ENCODE results near the gene DGCR6L.
"Not testable (repeated sequence)": the region's sequence is repeated elsewhere in the genome, so short reads cannot be mapped to it uniquely, and the experiment has no call there.

The DGCR6L gene

GRCh38 chr22:20282901-20283673, 36.8 kb downstream of the DGCR6L start:
- no peak overlapping the region for H3K4me3 ChIP-seq (ENCODE audit: low read depth in 1 of 5, low read length in 5 of 5)

DNA sequence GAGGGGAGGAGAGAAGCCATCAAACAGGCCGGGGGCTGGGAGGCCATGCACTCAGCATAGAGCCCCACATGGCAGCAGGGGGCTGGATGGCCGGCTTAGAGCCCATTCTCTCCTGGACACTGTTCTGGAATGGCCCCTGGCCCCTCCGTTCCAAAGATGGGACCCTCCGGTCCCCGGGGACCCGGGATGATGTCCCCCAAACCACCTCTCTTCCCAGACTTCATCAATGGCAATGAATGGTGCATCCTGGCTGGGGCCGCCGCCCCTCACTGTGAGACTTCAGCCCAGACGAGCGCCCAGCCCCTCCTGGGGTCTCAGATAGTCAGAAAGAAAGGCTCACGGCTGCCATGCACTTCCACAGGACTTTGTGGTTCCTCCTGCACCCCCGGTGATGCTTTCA, 38.0 kb downstream of the DGCR6L start:
- H3K4me3 ChIP-seq (ENCODE audit: low read depth in 1 of 5, low read length in 5 of 5) = no peak overlapping the region
- H3K36me3 ChIP-seq (ENCODE audit: control insufficient read depth in 5 of 5, insufficient read depth in 5 of 5, low read length in 5 of 5) = no peaks in the 10 kb centered on the region
- no peak overlapping the region for H3K27ac ChIP-seq (ENCODE audit: low read depth, low read length)
- no peaks in the 10 kb centered on the region for H3K4me1 ChIP-seq (ENCODE audit: control insufficient read depth in 5 of 5, insufficient read depth in 5 of 5, low read length in 5 of 5)
- no peaks in the 10 kb centered on the region for H3K9me3 ChIP-seq (ENCODE audit: control insufficient read depth in 5 of 5, low read length in 5 of 5)
- H3K27me3 ChIP-seq (ENCODE audit: control insufficient read depth in 5 of 5, insufficient read depth in 4 of 5, low read length in 5 of 5) = peaks cover 0 to 5% (median 0%) of the 10 kb centered on the region in 5 donors
- no peak overlapping the region for H3K9ac ChIP-seq (ENCODE audit: low read length in 5 of 5)

More at GRCh38 chr22:20282901-20283673, 36.8 kb downstream of the DGCR6L start:
- no peak overlapping the region for H3K9ac ChIP-seq (ENCODE audit: low read length in 5 of 5)
- H3K27me3 ChIP-seq (ENCODE audit: control insufficient read depth in 5 of 5, insufficient read depth in 4 of 5, low read length in 5 of 5) = peaks cover 0 to 5% (median 0%) of the 10 kb centered on the region in 5 donors
- no peaks in the 10 kb centered on the region for H3K4me1 ChIP-seq (ENCODE audit: control insufficient read depth in 5 of 5, insufficient read depth in 5 of 5, low read length in 5 of 5)
- no peaks in the 10 kb centered on the region for H3K36me3 ChIP-seq (ENCODE audit: control insufficient read depth in 5 of 5, insufficient read depth in 5 of 5, low read length in 5 of 5)
- no peaks in the 10 kb centered on the region for H3K9me3 ChIP-seq (ENCODE audit: control insufficient read depth in 5 of 5, low read length in 5 of 5)
- no peak overlapping the region for H3K27ac ChIP-seq (ENCODE audit: low read depth, low read length)

- H3K27me3 ChIP-seq (ENCODE audit: control insufficient read depth in 5 of 5, insufficient read depth in 4 of 5, low read length in 5 of 5); H3K9me3 ChIP-seq (ENCODE audit: control insufficient read depth in 5 of 5, low read length in 5 of 5); H3K4me3 ChIP-seq (ENCODE audit: low read depth in 1 of 5, low read length in 5 of 5); H3K9ac ChIP-seq (ENCODE audit: low read length in 5 of 5); H3K36me3 ChIP-seq (ENCODE audit: control insufficient read depth in 5 of 5, insufficient read depth in 5 of 5, low read length in 5 of 5); H3K27ac ChIP-seq (ENCODE audit: low read depth, low read length); H3K4me1 ChIP-seq (ENCODE audit: control insufficient read depth in 5 of 5, insufficient read depth in 5 of 5, low read length in 5 of 5): not testable (repeated sequence)
Observed at GRCh38 chr22:20281473-20281872, 38.4 kb downstream of the DGCR6L start.

GRCh38 chr22:20280866-20281265, 39.0 kb downstream of the DGCR6L start:
- peaks cover 0 to 5% (median 0%) of the 10 kb centered on the region in 5 donors for H3K27me3 ChIP-seq (ENCODE audit: control insufficient read depth in 5 of 5, insufficient read depth in 4 of 5, low read length in 5 of 5)
- no peak overlapping the region for H3K9ac ChIP-seq (ENCODE audit: low read length in 5 of 5)
- no peak overlapping the region for H3K4me3 ChIP-seq (ENCODE audit: low read depth in 1 of 5, low read length in 5 of 5)
- H3K9me3 ChIP-seq (ENCODE audit: control insufficient read depth in 5 of 5, low read length in 5 of 5) = no peaks in the 10 kb centered on the region
- H3K4me1 ChIP-seq (ENCODE audit: control insufficient read depth in 5 of 5, insufficient read depth in 5 of 5, low read length in 5 of 5) = no peaks in the 10 kb centered on the region
- no peak overlapping the region for H3K27ac ChIP-seq (ENCODE audit: low read depth, low read length)
- H3K36me3 ChIP-seq (ENCODE audit: control insufficient read depth in 5 of 5, insufficient read depth in 5 of 5, low read length in 5 of 5) = no peaks in the 10 kb centered on the region

GRCh38 chr22:20280163-20280562, 39.7 kb downstream of the DGCR6L start:
- H3K4me3 ChIP-seq (ENCODE audit: low read depth in 1 of 5, low read length in 5 of 5); H3K9ac ChIP-seq (ENCODE audit: low read length in 5 of 5); H3K4me1 ChIP-seq (ENCODE audit: control insufficient read depth in 5 of 5, insufficient read depth in 5 of 5, low read length in 5 of 5); H3K9me3 ChIP-seq (ENCODE audit: control insufficient read depth in 5 of 5, low read length in 5 of 5); H3K27me3 ChIP-seq (ENCODE audit: control insufficient read depth in 5 of 5, insufficient read depth in 4 of 5, low read length in 5 of 5); H3K36me3 ChIP-seq (ENCODE audit: control insufficient read depth in 5 of 5, insufficient read depth in 5 of 5, low read length in 5 of 5); H3K27ac ChIP-seq (ENCODE audit: low read depth, low read length): not testable (repeated sequence)

DNA sequence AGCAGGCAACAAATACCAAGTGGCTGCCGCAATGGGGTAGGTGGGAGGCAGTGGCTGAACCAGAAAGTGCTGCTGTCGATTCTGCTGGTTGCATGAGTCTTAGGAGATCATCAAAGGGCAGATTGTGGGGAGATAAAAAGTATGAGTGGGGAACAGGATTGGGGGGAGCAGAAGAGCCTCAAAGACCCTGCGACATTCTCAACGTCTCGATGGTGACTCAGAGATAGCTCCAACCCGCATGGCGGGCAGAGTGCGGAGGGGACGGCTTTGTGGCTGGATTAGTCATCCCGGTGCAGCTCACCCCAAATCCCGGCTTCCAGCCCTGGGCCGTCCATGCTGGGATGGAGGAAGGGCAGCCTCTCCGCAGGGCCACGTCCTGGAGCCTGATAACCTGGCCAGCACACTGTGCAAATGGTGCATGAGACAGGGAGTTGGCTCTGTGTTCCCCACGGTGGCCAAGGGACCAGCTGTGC, 40.2 kb downstream of the DGCR6L start:
- Histone ChIP-seq H3K9me3 (ENCODE audit: control insufficient read depth in 5 of 5, low read length in 5 of 5) (no peaks in the 10 kb centered on the region), H3K36me3 (ENCODE audit: control insufficient read depth in 5 of 5, insufficient read depth in 5 of 5, low read length in 5 of 5) (no peaks in the 10 kb centered on the region), H3K9ac (ENCODE audit: low read length in 5 of 5) (no peak overlapping the region), H3K27me3 (ENCODE audit: control insufficient read depth in 5 of 5, insufficient read depth in 4 of 5, low read length in 5 of 5) (peaks cover 0 to 5% (median 0%) of the 10 kb centered on the region in 5 donors), H3K4me3 (ENCODE audit: low read depth in 1 of 5, low read length in 5 of 5) (no peak overlapping the region), H3K4me1 (ENCODE audit: control insufficient read depth in 5 of 5, insufficient read depth in 5 of 5, low read length in 5 of 5) (no peaks in the 10 kb centered on the region), H3K27ac (ENCODE audit: low read depth, low read length) (no peak overlapping the region)

DNA sequence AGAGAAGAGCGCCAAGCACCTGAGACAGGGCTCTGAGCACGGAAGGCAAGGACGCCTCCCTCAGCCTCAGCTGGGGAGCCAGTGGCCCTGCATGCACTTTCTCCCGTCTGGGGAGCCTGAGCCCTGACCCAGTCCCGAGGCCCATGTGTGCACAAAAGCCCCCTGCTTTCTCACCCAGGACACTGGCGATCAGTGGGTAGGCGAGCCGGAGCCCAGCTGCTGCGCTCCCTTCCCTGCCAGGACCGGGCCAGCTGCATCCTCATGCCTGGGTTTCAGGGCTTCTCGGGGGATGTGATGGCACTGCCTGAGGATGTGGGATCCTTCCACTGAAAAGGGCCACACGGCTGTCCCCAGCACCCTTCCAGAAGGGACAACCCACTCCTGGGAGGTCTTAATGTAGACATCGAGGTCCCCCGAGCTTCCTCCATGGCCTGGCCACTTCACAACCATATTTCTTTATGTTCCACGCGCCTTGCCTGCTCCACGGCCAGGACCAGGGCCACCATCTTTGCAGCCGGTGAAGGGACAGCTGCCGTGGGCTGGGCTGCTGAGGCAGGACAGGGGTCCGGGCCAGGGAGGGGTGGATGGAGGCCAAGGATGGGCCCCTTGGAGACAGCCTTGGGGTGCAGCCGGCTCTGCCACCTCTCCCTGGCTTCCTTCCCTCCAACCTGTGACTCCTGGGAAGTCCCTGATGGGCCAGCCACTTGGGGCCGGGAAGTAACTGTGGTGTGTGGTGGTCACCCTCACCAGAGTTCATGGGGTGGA, 41.0 kb downstream of the DGCR6L start:
- H3K4me3 ChIP-seq (ENCODE audit: low read depth in 1 of 5, low read length in 5 of 5); H3K9ac ChIP-seq (ENCODE audit: low read length in 5 of 5); H3K4me1 ChIP-seq (ENCODE audit: control insufficient read depth in 5 of 5, insufficient read depth in 5 of 5, low read length in 5 of 5); H3K9me3 ChIP-seq (ENCODE audit: control insufficient read depth in 5 of 5, low read length in 5 of 5); H3K36me3 ChIP-seq (ENCODE audit: control insufficient read depth in 5 of 5, insufficient read depth in 5 of 5, low read length in 5 of 5); H3K27ac ChIP-seq (ENCODE audit: low read depth, low read length); H3K27me3 ChIP-seq (ENCODE audit: control insufficient read depth in 5 of 5, insufficient read depth in 4 of 5, low read length in 5 of 5): not testable (repeated sequence)

DNA sequence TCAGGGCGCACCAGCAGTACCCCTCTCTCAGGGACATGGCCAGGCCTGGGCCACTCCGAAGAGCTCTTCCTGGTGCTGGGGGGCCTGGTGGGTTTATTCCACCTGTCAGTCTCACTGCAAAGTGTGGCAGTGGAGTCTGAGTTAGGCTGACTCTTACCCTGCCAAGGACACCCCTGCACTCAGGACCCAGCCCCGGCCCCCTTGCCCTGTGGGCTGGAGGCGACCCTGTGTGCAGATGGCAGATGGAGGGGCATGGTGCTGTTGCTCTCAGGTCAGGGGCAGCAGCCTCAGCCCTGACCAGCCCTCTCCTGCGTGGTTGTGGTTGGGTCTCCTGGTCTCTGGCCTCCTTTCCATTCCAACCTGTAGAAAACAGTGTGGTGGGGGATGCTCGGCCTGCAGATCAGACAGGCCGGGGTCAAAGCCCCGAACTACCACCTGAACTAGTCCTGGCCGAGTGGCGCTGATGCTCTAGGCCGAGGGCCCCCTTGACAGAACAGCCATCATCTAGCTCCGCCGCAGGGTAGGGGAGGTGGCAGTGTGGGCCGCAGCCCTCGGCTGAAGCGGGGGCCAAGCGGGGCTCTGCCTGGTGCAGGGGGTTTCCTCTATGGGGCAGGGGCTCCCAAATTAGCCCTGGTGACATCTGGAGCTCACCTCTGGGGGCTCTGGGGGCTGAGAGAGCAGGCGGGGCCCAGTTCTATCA, 41.8 kb downstream of the DGCR6L start:
- not testable (repeated sequence) for H3K4me3 ChIP-seq (ENCODE audit: low read depth in 1 of 5, low read length in 5 of 5); H3K27me3 ChIP-seq (ENCODE audit: control insufficient read depth in 5 of 5, insufficient read depth in 4 of 5, low read length in 5 of 5); H3K4me1 ChIP-seq (ENCODE audit: control insufficient read depth in 5 of 5, insufficient read depth in 5 of 5, low read length in 5 of 5); H3K27ac ChIP-seq (ENCODE audit: low read depth, low read length); H3K36me3 ChIP-seq (ENCODE audit: control insufficient read depth in 5 of 5, insufficient read depth in 5 of 5, low read length in 5 of 5); H3K9me3 ChIP-seq (ENCODE audit: control insufficient read depth in 5 of 5, low read length in 5 of 5); H3K9ac ChIP-seq (ENCODE audit: low read length in 5 of 5)

- Histone ChIP-seq H3K27me3 (ENCODE audit: control insufficient read depth in 5 of 5, insufficient read depth in 4 of 5, low read length in 5 of 5) (peaks cover 0 to 4% (median 2%) of the 10 kb centered on the region in 5 donors), H3K4me1 (ENCODE audit: control insufficient read depth in 5 of 5, insufficient read depth in 5 of 5, low read length in 5 of 5) (peaks cover 0 to 3% (median 0%) of the 10 kb centered on the region in 5 donors), H3K27ac (ENCODE audit: low read depth, low read length) (no peak overlapping the region), H3K4me3 (ENCODE audit: low read depth in 1 of 5, low read length in 5 of 5) (no peak overlapping the region), H3K9me3 (ENCODE audit: control insufficient read depth in 5 of 5, low read length in 5 of 5) (no peaks in the 10 kb centered on the region), H3K9ac (ENCODE audit: low read length in 5 of 5) (no peak overlapping the region), H3K36me3 (ENCODE audit: control insufficient read depth in 5 of 5, insufficient read depth in 5 of 5, low read length in 5 of 5) (no peaks in the 10 kb centered on the region)
Observed at GRCh38 chr22:20276468-20276867, 43.4 kb downstream of the DGCR6L start.

- H3K4me3 ChIP-seq (ENCODE audit: low read depth in 1 of 5, low read length in 5 of 5) = no peak overlapping the region
- H3K27me3 ChIP-seq (ENCODE audit: control insufficient read depth in 5 of 5, insufficient read depth in 4 of 5, low read length in 5 of 5) = peaks cover 0 to 4% (median 2%) of the 10 kb centered on the region in 5 donors
- peaks cover 0 to 7% (median 0%) of the 10 kb centered on the region in 5 donors for H3K4me1 ChIP-seq (ENCODE audit: control insufficient read depth in 5 of 5, insufficient read depth in 5 of 5, low read length in 5 of 5)
- H3K9ac ChIP-seq (ENCODE audit: low read length in 5 of 5) = no peak overlapping the region
- no peaks in the 10 kb centered on the region for H3K9me3 ChIP-seq (ENCODE audit: control insufficient read depth in 5 of 5, low read length in 5 of 5)
- no peak overlapping the region for H3K27ac ChIP-seq (ENCODE audit: low read depth, low read length)
- no peaks in the 10 kb centered on the region for H3K36me3 ChIP-seq (ENCODE audit: control insufficient read depth in 5 of 5, insufficient read depth in 5 of 5, low read length in 5 of 5)
Observed at GRCh38 chr22:20275836-20276235, 44.0 kb downstream of the DGCR6L start.
